MM.1S (cell line): ENCODE data around the gene PRCD.
"Not testable (repeated sequence)": the region's sequence is repeated elsewhere in the genome, so short reads cannot be mapped to it uniquely, and the experiment has no call there.

Source experiments
- DNase-seq: peaks from one replicate; pipeline ENCODE4 v3.0.0-alpha.2; 2015
- H2AFZ ChIP-seq: fragments of 300-600 bp; sonication (generic); 2 replicates; pipeline ENCODE4 v1.6.0; 2016; ENCODE audit warnings: antibody characterized with exemption, low read length
- H3F3A ChIP-seq: fragments of 300-600 bp; sonication (generic); 2 replicates; pipeline ENCODE4 v1.6.1; 2016; ENCODE audit warnings: mild to moderate bottlenecking, antibody characterized with exemption, low read length, moderate library complexity, mixed read lengths; ENCODE audit not compliant: insufficient read depth
- H3K27ac ChIP-seq: fragments of 300-600 bp; sonication (generic); 2 replicates; pipeline ENCODE4 v1.5.1; 2016; ENCODE audit warnings: mild to moderate bottlenecking, low read length
- H3K27me3 ChIP-seq: fragments of 300-600 bp; sonication (generic); replicated peaks from 2 replicates; pipeline ENCODE4 v1.6.0; 2016; ENCODE audit warnings: low read length; ENCODE audit not compliant: insufficient read depth
- H3K36me3 ChIP-seq: fragments of 300-600 bp; sonication (generic); replicated peaks from 2 replicates; pipeline ENCODE4 v1.6.1; 2016; ENCODE audit warnings: mild to moderate bottlenecking, low read length, mixed read lengths; ENCODE audit not compliant: insufficient read depth
- H3K4me1 ChIP-seq: fragments of 300-600 bp; sonication (generic); 2 replicates; pipeline ENCODE4 v1.6.1; 2016; ENCODE audit warnings: low read length, mixed read lengths
- H3K4me2 ChIP-seq: fragments of 300-600 bp; sonication (generic); 2 replicates; pipeline ENCODE4 v1.6.0; 2016; ENCODE audit warnings: low read depth, low read length
- H3K4me3 ChIP-seq: fragments of 300-600 bp; sonication (generic); 2 replicates; pipeline ENCODE4 v1.5.1; 2016; ENCODE audit warnings: low read length, mixed read lengths
- H3K79me2 ChIP-seq: fragments of 300-600 bp; sonication (generic); 2 replicates; pipeline ENCODE4 v1.6.1; 2016; ENCODE audit warnings: mixed run types, low read length, mixed read lengths
- H3K9ac ChIP-seq: fragments of 300-600 bp; sonication (generic); 2 replicates; pipeline ENCODE4 v1.6.1; 2016; ENCODE audit warnings: low read length, mixed read lengths
- H3K9me2 ChIP-seq: fragments of 300-600 bp; sonication (generic); replicated peaks from 2 replicates; pipeline ENCODE4 v1.6.1; 2016; ENCODE audit warnings: mild to moderate bottlenecking, low read length, mixed read lengths; ENCODE audit not compliant: insufficient read depth
- H3K9me3 ChIP-seq: fragments of 300-600 bp; sonication (generic); replicated peaks from 2 replicates; pipeline ENCODE4 v1.6.1; 2016; ENCODE audit warnings: mild to moderate bottlenecking, low read length, mixed read lengths; ENCODE audit not compliant: insufficient read depth
- H4K20me1 ChIP-seq: fragments of 300-600 bp; sonication (generic); 2 replicates; pipeline ENCODE4 v1.6.1; 2016; ENCODE audit warnings: mild to moderate bottlenecking, low read length, moderate library complexity, mixed read lengths; ENCODE audit not compliant: insufficient read depth
- CTCF ChIP-seq: fragments of 300-600 bp; sonication (generic); IDR thresholded peaks from 2 replicates; pipeline ENCODE4 v1.5.1; 2016; ENCODE audit warnings: antibody characterized with exemption, low read length, mixed read lengths
- EZH2 ChIP-seq: fragments of 300-600 bp; sonication (generic); optimal IDR thresholded peaks from 2 replicates; pipeline ENCODE3; 2017; ENCODE audit warnings: low read depth, mild to moderate bottlenecking, antibody characterized with exemption, low read length, mixed read lengths
- EZH2phosphoT487 ChIP-seq: fragments of 300-600 bp; sonication (generic); IDR thresholded peaks from 2 replicates; pipeline ENCODE4 v1.6.1; 2018; ENCODE audit warnings: antibody characterized with exemption, low read length

PRCD gene

GRCh38 chr17:76556765-76557367 is 17.0 kb downstream of the PRCD start:
- Histone ChIP-seq H3K4me3 (peak overlapping the region; percentile 95), H3K9ac (peak overlapping the region; percentile 93), H3K79me2 (peaks cover 44% of the 10 kb centered on the region), H3K4me2 (peak overlapping the region; percentile 95), H3K27me3 (no peaks in the 10 kb centered on the region), H3K9me3 (no peaks in the 10 kb centered on the region), H3F3A (peaks cover 15% of the 10 kb centered on the region), H3K4me1 (peaks cover 29% of the 10 kb centered on the region), H3K27ac (peak overlapping the region; percentile 78), H2AFZ (peak overlapping the region; percentile 98), H4K20me1 (peaks cover 20% of the 10 kb centered on the region; the same call in 1 of the 2 replicates), H3K9me2 (no peaks in the 10 kb centered on the region), H3K36me3 (peaks cover 10% of the 10 kb centered on the region)
- TF ChIP-seq EZH2phosphoT487 = no peak
- peak; percentile 43 for DNase-seq

GRCh38 chr17:76557368-76558197 is 17.7 kb downstream of the PRCD start:
- peak; percentile 97 for DNase-seq
- Histone ChIP-seq H3K9me2 (no peaks in the 10 kb centered on the region), H3K27ac (peak overlapping the region; percentile 78), H3K4me3 (peak overlapping the region; percentile 95), H2AFZ (peak overlapping the region; percentile 98), H4K20me1 (peaks cover 23% of the 10 kb centered on the region; the same call in 1 of the 2 replicates), H3K4me1 (peaks cover 29% of the 10 kb centered on the region), H3K36me3 (peaks cover 11% of the 10 kb centered on the region), H3K9ac (peak overlapping the region; percentile 93), H3K9me3 (no peaks in the 10 kb centered on the region), H3K27me3 (no peaks in the 10 kb centered on the region), H3K4me2 (peak overlapping the region; percentile 95), H3K79me2 (peaks cover 48% of the 10 kb centered on the region), H3F3A (peaks cover 15% of the 10 kb centered on the region)
- TF ChIP-seq EZH2 (no peak), EZH2phosphoT487 (no peak), CTCF (peak; percentile 49)

GRCh38 chr17:76558198-76559095 is 18.6 kb downstream of the PRCD start:
- H3K9me2 ChIP-seq = no peaks in the 10 kb centered on the region
- H3K27ac ChIP-seq = peak overlapping the region; percentile 78; the same call in 1 of the 2 replicates
- H3K9me3 ChIP-seq = no peaks in the 10 kb centered on the region
- peak overlapping the region; percentile 95 for H3K4me2 ChIP-seq
- peak; percentile 40 for DNase-seq
- H3K4me3 ChIP-seq = peak overlapping the region; percentile 95
- peaks cover 27% of the 10 kb centered on the region; the same call in 1 of the 2 replicates for H4K20me1 ChIP-seq
- H3K27me3 ChIP-seq = no peaks in the 10 kb centered on the region
- no peak for TF ChIP-seq EZH2phosphoT487
- TF ChIP-seq CTCF = peak; percentile 78
- H3K9ac ChIP-seq = peak overlapping the region; percentile 93
- H3K79me2 ChIP-seq = peaks cover 53% of the 10 kb centered on the region
- peak overlapping the region; percentile 98 for H2AFZ ChIP-seq
- peaks cover 15% of the 10 kb centered on the region for H3F3A ChIP-seq
- peaks cover 11% of the 10 kb centered on the region for H3K36me3 ChIP-seq
- H3K4me1 ChIP-seq = peaks cover 29% of the 10 kb centered on the region

GRCh38 chr17:76559460-76559859 is 19.6 kb downstream of the PRCD start:
- not testable (repeated sequence) for H3K27me3 ChIP-seq, H2AFZ ChIP-seq, DNase-seq, H3K27ac ChIP-seq, H3K9me2 ChIP-seq, H3K9me3 ChIP-seq
- Histone ChIP-seq H4K20me1 (peaks cover 27% of the 10 kb centered on the region; the same call in 1 of the 2 replicates), H3K79me2 (peaks cover 53% of the 10 kb centered on the region), H3K4me1 (peaks cover 29% of the 10 kb centered on the region), H3K4me2 (peak overlapping the region; percentile 95), H3K36me3 (peaks cover 11% of the 10 kb centered on the region), H3K4me3 (peak overlapping the region; percentile 95; the same call in 1 of the 2 replicates), H3K9ac (peak overlapping the region; percentile 93; the same call in 1 of the 2 replicates), H3F3A (peaks cover 15% of the 10 kb centered on the region)
